Stimulated activated CD4-positive, alpha-beta T cell treated with anti-CD3 and anti-CD28 coated beads, Interleukin-12 subunit alpha, Interleukin-12 subunit beta, amount 100 ng/mL, for 4 hours (primary cell): ENCODE measurements around the gene MUS81.
"Not testable (repeated sequence)": the region's sequence is repeated elsewhere in the genome, so short reads cannot be mapped to it uniquely, and the experiment has no call there.

Experiments
- DNase-seq: peaks from one replicate; pipeline ENCODE4 v3.0.0-alpha.2; 2020

MUS81 gene, protein sequence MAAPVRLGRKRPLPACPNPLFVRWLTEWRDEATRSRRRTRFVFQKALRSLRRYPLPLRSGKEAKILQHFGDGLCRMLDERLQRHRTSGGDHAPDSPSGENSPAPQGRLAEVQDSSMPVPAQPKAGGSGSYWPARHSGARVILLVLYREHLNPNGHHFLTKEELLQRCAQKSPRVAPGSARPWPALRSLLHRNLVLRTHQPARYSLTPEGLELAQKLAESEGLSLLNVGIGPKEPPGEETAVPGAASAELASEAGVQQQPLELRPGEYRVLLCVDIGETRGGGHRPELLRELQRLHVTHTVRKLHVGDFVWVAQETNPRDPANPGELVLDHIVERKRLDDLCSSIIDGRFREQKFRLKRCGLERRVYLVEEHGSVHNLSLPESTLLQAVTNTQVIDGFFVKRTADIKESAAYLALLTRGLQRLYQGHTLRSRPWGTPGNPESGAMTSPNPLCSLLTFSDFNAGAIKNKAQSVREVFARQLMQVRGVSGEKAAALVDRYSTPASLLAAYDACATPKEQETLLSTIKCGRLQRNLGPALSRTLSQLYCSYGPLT

GRCh38 chr11:65860278-65861164 is at the start of gene MUS81:
MUS81 (plus strand) TSS chr11:65860433; CDS start chr11:65860754, 321 bp downstream.
- peak; percentile 95 for DNase-seq

DNA sequence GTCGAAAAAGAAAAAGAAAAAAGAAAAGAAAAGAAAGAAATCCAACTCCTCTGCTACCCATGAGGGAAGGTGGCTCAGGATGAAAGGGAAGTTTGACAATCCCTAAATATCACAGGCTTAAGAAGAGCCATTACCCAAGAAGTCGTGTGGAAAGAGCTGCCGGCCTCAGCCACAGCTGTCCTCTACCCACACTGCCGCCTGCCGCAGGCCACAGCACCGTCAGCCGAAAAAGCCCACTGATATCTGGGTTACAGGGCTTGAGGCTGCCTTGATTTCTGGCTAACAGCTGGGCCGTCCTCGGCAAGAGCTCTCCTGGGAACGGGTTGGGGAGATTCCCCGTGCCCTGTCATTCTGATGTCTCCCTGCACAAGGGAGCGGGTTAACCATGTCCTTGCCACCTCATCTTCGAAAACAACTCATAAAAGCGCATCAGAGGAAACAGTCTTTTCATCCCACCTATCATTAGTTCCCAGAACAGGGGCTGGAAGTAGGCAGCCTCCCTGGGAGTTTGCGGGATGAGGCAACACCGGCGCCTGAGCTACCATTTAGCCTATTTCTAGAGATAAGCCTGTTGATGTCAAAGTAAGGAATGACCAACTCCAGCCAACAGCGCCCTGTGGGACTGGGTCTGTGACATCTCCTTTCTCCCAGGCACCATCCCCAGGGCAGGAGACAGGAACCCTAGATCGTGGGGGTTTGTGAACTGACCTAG is 48.3 kb upstream of the MUS81 start:
- DNase-seq, result no peak

GRCh38 chr11:65814131-65814985 is 45.9 kb upstream of the MUS81 start:
- no peak for DNase-seq

- DNase-seq, result no peak
These were observed 45.2 kb upstream of the MUS81 start for GRCh38 chr11:65814986-65815565.

GRCh38 chr11:65816696-65817095 is 43.5 kb upstream of the MUS81 start:
- DNase-seq, result no peak

DNA sequence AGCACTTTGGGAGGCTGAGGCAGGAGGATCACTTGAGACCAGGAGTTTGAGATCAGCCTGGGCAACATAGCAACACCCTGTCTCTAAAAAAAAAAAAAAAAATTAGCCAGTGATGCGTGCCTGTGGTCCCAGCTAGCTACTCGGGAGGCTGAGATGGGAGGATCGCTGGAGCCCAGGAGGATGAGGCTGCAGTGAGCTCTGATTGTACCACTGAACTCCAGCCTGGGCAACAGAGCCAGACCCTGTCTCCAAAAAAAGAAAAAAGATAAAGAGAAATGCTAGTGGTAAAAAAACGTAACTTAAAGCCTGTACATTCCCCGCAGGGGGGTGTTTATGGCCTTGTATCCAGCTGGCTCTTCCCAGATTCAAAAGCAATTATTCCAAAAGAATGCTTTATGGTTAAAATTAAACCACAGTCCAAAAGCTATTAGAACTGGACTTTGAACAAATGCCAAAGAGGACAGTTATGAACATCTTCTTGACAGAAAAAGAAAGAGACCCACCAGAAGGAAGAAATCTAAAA is 42.9 kb upstream of the MUS81 start:
- no peak for DNase-seq

GRCh38 chr11:65817835-65818680 is 42.2 kb upstream of the MUS81 start:
- DNase-seq, result peak; percentile 97

GRCh38 chr11:65821107-65821506 is 39.1 kb upstream of the MUS81 start:
- DNase-seq, result no peak

DNA sequence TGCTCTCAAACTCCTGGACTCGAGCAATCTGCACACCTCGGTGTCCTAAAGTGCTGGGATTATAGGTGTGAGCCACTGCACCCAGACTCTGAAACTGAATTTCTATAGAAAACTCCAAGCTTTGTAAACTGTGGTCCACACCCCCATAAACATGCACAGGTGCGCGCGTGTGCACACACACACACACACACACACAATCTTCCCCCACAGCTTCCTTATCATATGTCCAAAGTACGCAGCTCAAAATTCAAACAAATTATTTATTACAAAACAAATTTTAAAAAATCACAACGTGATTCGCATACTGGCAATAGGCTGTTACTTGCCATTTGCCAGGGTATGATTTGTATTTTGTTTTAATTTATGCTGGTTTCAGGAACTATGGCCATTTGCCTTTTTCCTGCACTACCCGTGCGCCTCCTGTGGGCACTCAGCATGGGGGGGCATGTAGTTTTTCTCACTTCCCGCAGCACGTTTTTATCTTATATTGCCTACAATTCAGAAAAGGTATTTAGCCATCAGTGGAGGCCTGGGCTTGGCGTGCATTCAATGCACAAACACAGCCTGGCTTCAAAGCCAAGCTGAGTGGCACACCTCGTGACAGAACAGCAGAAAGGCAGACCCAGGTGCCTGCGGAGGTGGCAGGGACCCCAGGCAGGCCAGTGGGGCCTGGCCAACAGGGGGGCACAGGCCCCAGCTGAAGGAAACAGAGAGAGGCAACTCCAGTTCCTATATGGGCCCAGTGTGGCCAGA is 37.3 kb upstream of the MUS81 start:
- DNase-seq, result no peak

- DNase-seq, result no peak
These were observed 33.1 kb upstream of the MUS81 start for GRCh38 chr11:65826984-65827735.

GRCh38 chr11:65829459-65829858 is 30.8 kb upstream of the MUS81 start:
- no peak for DNase-seq

DNA sequence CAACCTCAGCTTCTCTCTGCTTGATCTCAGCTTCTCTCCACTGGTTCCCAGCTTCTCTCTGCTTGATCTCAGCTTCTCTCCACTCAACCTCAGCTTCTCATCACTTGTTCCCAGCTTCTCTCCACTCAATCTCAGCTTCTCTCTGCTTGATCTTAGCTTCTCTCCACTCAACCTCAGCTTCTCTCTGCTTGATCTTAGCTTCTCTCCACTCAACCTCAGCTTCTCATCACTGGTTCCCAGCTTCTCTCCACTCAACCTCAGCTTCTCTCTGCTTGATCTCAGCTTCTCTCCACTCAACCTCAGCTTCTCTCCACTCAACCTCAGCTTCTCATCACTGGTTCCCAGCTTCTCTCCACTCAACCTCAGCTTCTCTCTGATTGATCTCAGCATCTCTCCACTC is 28.0 kb upstream of the MUS81 start:
- DNase-seq, result not testable (repeated sequence)

- DNase-seq, result peak; percentile 93
These were observed 26.8 kb upstream of the MUS81 start, which contains the start of gene SNX32 for GRCh38 chr11:65833297-65834030. SNX32 (plus strand) TSS chr11:65833963; CDS start chr11:65834066, 103 bp downstream.

DNA sequence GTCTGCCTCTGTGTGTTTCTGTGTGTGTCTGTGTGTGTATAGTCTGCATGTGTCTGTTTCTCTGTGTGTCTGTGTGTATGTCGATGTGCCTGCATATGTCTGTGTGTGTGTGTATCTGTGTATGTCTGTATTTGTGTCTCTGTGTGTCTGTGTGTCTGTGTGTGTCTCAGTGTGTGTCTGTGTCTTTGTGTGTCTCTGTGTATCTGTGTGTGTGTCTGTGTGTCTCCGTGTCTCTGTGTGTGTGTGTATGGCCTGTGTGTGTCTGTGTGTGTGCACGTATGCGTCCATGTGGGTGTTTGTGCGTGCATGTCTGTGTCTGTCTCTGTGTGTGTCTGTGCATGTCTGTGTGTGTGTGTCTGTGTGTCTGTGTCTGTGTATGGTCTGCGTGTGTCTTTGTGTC is 26.0 kb upstream of the MUS81 start:
- DNase-seq, result no peak

- DNase-seq, result no peak
These were observed 18.1 kb upstream of the MUS81 start for GRCh38 chr11:65842144-65842543.

DNA sequence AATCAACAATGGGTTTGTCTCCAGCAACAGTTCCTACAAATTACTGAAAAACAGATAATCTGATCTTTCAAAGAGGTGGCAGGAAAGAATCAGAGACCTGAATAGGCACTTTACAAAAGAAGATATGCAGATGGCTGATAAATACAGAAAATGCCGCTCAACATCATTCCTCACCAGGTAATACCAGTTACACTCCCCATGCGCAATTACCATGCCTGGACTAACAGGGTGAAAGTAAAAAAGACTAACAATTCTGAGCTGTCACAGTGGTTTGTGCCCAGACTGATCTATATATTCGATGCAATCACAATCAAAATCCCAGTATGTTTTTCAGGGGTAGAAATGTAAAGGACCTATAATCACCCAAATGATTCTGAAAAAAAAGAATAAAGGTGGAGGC is 16.4 kb upstream of the MUS81 start:
- DNase-seq, result no peak

DNA sequence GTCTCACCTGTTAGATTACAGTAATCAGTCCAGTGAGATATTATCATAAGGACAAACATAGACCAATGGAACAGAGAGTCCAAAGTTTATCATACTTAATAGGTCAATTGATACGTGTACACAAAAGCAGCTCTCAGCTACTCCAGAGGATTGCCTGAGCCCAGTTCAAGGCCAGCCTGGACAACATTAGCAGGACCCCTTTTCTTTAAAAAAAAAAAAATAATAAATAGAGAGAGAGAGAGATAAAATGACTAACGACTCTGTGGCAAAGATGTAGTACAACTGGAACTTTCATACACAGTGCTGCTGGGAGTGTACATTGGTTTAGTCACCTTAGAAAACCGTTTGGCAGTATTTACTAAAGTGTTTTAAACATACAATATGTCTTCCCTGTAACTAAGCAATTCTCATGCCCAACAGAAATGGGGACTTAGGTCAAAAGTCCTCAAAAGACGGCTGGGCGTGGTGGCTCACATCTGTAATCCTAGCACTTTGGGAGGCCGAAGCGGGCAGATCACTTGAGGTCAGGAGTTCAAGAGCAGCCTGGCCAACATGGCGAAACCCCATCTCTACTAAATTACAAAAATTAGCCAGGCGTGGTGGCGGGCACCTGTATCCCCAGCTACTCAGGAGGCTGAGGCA is 15.9 kb upstream of the MUS81 start:
- no peak for DNase-seq
